ENCODE measurements around the gene NLRP13. TPM values are rescaled to one million over a fixed set of nuclear protein-coding genes. Genes with fewer than 3 reads are reported as not detected.

NLRP13 gene
- total and polyA plus RNA-seq, 10 of the 15 experiments (the other 5 are each of a cell fraction or from before 2014, with no cell fraction given): 0.37 TPM; not detected in 9

DNA sequence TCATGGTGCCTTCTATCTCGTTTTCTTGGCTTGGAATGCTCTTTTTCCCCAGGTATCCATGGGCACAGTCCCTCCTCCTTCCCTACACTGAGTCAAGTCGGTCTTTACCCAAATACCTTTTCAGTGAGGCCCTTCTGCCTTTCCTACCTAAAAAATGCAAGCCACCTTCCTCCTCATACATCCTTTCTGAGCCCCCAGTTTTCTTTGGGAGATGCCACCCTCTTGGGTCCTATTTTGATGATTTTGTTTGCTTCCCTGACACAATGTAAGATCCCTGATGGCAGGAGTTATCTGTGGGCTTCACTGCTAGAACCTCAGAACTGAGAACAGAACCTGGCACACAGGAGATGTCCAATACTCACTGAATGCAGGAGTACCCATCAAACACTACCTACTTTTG lies 22.3 kb downstream of the NLRP13 start (continued):
- TF ChIP-seq TCF3 (IDR thresholded peaks at IDR 0.05; ENCODE audit: borderline replicate concordance, insufficient read depth, low read depth, low read length) (no peak), FOXM1 (IDR thresholded peaks at IDR 0.05; ENCODE audit: low read depth, low read length) (no peak), KLF5 (IDR thresholded peaks at IDR 0.05; ENCODE audit: partially characterized antibody) (no peak), MYB (IDR thresholded peaks at IDR 0.05; ENCODE audit: borderline replicate concordance, low read depth, low read length) (no peak)
- TF ChIP-seq, protein P1, sequence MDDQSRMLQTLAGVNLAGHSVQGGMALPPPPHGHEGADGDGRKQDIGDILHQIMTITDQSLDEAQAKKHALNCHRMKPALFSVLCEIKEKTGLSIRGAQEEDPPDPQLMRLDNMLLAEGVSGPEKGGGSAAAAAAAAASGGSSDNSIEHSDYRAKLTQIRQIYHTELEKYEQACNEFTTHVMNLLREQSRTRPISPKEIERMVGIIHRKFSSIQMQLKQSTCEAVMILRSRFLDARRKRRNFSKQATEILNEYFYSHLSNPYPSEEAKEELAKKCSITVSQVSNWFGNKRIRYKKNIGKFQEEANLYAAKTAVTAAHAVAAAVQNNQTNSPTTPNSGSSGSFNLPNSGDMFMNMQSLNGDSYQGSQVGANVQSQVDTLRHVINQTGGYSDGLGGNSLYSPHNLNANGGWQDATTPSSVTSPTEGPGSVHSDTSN (IDR thresholded peaks at IDR 0.05; ENCODE audit: insufficient replicate concordance, low read depth, low read length): no peak

DNA sequence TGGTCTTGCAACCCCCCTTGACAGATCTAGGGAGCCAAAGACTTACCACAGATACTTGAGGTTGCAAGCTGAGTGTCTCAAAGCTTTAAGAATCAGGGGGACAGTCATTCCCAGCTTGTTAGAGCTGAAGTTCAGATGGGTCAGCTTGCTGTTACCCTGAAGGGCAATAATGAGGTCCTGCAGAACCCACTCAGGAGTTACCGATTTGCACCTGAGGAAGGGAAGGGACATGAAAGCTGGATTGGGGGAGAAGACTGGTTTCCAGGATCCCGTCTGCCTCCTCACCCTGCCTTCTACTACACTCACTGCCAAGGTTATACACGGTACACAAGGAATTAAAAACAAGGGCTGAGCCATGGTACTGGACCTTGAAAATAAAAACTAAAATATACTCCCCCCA lies 24.4 kb downstream of the NLRP13 start:
- TF ChIP-seq, protein P2, sequence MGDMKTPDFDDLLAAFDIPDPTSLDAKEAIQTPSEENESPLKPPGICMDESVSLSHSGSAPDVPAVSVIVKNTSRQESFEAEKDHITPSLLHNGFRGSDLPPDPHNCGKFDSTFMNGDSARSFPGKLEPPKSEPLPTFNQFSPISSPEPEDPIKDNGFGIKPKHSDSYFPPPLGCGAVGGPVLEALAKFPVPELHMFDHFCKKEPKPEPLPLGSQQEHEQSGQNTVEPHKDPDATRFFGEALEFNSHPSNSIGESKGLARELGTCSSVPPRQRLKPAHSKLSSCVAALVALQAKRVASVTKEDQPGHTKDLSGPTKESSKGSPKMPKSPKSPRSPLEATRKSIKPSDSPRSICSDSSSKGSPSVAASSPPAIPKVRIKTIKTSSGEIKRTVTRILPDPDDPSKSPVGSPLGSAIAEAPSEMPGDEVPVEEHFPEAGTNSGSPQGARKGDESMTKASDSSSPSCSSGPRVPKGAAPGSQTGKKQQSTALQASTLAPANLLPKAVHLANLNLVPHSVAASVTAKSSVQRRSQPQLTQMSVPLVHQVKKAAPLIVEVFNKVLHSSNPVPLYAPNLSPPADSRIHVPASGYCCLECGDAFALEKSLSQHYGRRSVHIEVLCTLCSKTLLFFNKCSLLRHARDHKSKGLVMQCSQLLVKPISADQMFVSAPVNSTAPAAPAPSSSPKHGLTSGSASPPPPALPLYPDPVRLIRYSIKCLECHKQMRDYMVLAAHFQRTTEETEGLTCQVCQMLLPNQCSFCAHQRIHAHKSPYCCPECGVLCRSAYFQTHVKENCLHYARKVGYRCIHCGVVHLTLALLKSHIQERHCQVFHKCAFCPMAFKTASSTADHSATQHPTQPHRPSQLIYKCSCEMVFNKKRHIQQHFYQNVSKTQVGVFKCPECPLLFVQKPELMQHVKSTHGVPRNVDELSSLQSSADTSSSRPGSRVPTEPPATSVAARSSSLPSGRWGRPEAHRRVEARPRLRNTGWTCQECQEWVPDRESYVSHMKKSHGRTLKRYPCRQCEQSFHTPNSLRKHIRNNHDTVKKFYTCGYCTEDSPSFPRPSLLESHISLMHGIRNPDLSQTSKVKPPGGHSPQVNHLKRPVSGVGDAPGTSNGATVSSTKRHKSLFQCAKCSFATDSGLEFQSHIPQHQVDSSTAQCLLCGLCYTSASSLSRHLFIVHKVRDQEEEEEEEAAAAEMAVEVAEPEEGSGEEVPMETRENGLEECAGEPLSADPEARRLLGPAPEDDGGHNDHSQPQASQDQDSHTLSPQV (IDR thresholded peaks at IDR 0.05): no peak
- TF ChIP-seq SIX5 (IDR thresholded peaks at IDR 0.05; ENCODE audit: low read depth, low read length, severe bottlenecking): no peak
- Histone ChIP-seq H3K36me3 (ENCODE audit: control insufficient read depth in 2 of 2, insufficient read depth in 2 of 2, low read length in 1 of 2) (no peaks in the 10 kb centered on the region), H3K27ac (ENCODE audit: control insufficient read depth, insufficient read depth) (no peak overlapping the region), H2AFZ (ENCODE audit: control insufficient read depth, low read depth, low read length) (no peak overlapping the region), H3K79me2 (ENCODE audit: control insufficient read depth, insufficient read depth, low read length) (no peaks in the 10 kb centered on the region), H3K4me2 (ENCODE audit: control insufficient read depth, insufficient read depth) (no peak overlapping the region), H3K27me3 (replicated peaks in 1 of 2; ENCODE audit: control insufficient read depth in 2 of 2, insufficient read depth in 2 of 2, low read length in 1 of 2) (no peaks in the 10 kb centered on the region), H4K20me1 (ENCODE audit: control insufficient read depth, insufficient read depth) (no peaks in the 10 kb centered on the region), H3K9me3 (replicated peaks; ENCODE audit: control insufficient read depth, insufficient read depth, low read length) (no peaks in the 10 kb centered on the region; the same call in 2 of the 3 replicates), H3K4me1 (ENCODE audit: control insufficient read depth, insufficient read depth, low read length) (no peaks in the 10 kb centered on the region), H3K9ac (ENCODE audit: control insufficient read depth, insufficient read depth, low read length) (no peak overlapping the region), H3K4me3 (no peak overlapping the region)
- POLR2A ChIA-PET: no interaction called here
- CTCF ChIA-PET: no interaction called here
- 19% methylated on average over 3 of the region's 3 CpGs for WGBS (ENCODE audit: insufficient coverage, insufficient replicate concordance, low lambda C conversion rate, missing lambda C conversion rate)
- DNase-seq (ENCODE audit: low read depth, low spot score) (no peak), ATAC-seq (no peak), FAIRE-seq (no peak)
- RAD21 ChIA-PET (ENCODE audit: unreplicated experiment): no interaction called here
- SMC1A ChIA-PET (ENCODE audit: uncharacterized antibody, unreplicated experiment): no interaction called here
- in situ Hi-C loops (cut with MboI): no loop called here
- intact Hi-C loops (cut with micrococcal nuclease; ENCODE audit: unreplicated experiment): no loop called here
- no TSS peak for BruUV-seq (replicated peaks)
